ENCODE data around the gene PHLDB3.
"Not testable (repeated sequence)": the region's sequence is repeated elsewhere in the genome, so short reads cannot be mapped to it uniquely, and the experiment has no call there.

PHLDB3 gene

GRCh38 chr19:43437712-43438111, 66.8 kb downstream of the PHLDB3 start:
- WGBS: 95% methylated on average over 6 of the region's 6 CpGs
- Histone ChIP-seq H3K4me1 (ENCODE audit: control insufficient read depth, insufficient read depth, low read depth, low read length) (no peaks in the 10 kb centered on the region), H4K91ac (ENCODE audit: low read length) (no peak overlapping the region), H3K4me2 (ENCODE audit: low read length, poor library complexity, severe bottlenecking) (no peak overlapping the region), H3K27me3 (ENCODE audit: control insufficient read depth in 1 of 2, insufficient read depth in 1 of 2, low read length in 2 of 2) (peaks cover 0 to 13% of the 10 kb centered on the region in 2 experiments), H3K23ac (ENCODE audit: low read length in 2 of 2) (no peak overlapping the region), H2BK15ac (ENCODE audit: low read depth, poor library complexity, severe bottlenecking) (no peak overlapping the region), H2AK5ac (ENCODE audit: low read length, severe bottlenecking) (no peak overlapping the region), H2BK5ac (ENCODE audit: low read depth, low read length, poor library complexity, severe bottlenecking) (no peak overlapping the region), H3K14ac (ENCODE audit: low read length in 2 of 2) (no peak overlapping the region), H2BK120ac (ENCODE audit: low read depth, low read length) (no peak overlapping the region), H3K4me3 (ENCODE audit: insufficient read depth in 1 of 2, low read depth in 1 of 2, low read length in 2 of 2) (no peak overlapping the region), H2BK12ac (ENCODE audit: low read length in 2 of 2) (no peak overlapping the region), H3K79me1 (replicated peaks; ENCODE audit: low read length, poor library complexity, severe bottlenecking) (no peaks in the 10 kb centered on the region), H3K27ac (ENCODE audit: low read length, poor library complexity, severe bottlenecking) (no peak overlapping the region), H3K9ac (ENCODE audit: low read length) (no peak overlapping the region), H3K18ac (ENCODE audit: low read depth in 1 of 2, low read length in 2 of 2) (no peak overlapping the region), H3K9me3 (ENCODE audit: control insufficient read depth, low read length) (peaks cover 5% of the 10 kb centered on the region), H4K8ac (ENCODE audit: low read length) (no peak overlapping the region), H3K4ac (ENCODE audit: low read depth in 1 of 2, low read length in 2 of 2) (no peak overlapping the region), H3K36me3 (ENCODE audit: control insufficient read depth in 1 of 2, insufficient read depth in 2 of 2, low read depth in 1 of 2, low read length in 2 of 2) (no peaks in the 10 kb centered on the region), H2AFZ (ENCODE audit: low read depth, low read length) (no peak overlapping the region)
- no peak for DNase-seq

- H3K27me3 ChIP-seq (ENCODE audit: control insufficient read depth in 1 of 2, insufficient read depth in 1 of 2, low read length in 2 of 2): peaks cover 0 to 13% of the 10 kb centered on the region in 2 experiments
- not testable (repeated sequence) for H4K8ac ChIP-seq (ENCODE audit: low read length); H3K14ac ChIP-seq (ENCODE audit: low read length in 2 of 2); H4K91ac ChIP-seq (ENCODE audit: low read length); H3K4me1 ChIP-seq (ENCODE audit: control insufficient read depth, insufficient read depth, low read depth, low read length); H3K27ac ChIP-seq (ENCODE audit: low read length, poor library complexity, severe bottlenecking); H2BK15ac ChIP-seq (ENCODE audit: low read depth, poor library complexity, severe bottlenecking); H3K4ac ChIP-seq (ENCODE audit: low read depth in 1 of 2, low read length in 2 of 2); H2AK5ac ChIP-seq (ENCODE audit: low read length, severe bottlenecking); H3K79me1 ChIP-seq (replicated peaks; ENCODE audit: low read length, poor library complexity, severe bottlenecking); H2BK120ac ChIP-seq (ENCODE audit: low read depth, low read length); H2BK12ac ChIP-seq (ENCODE audit: low read length in 2 of 2); DNase-seq; H3K4me2 ChIP-seq (ENCODE audit: low read length, poor library complexity, severe bottlenecking); H3K23ac ChIP-seq (ENCODE audit: low read length in 2 of 2); H3K9ac ChIP-seq (ENCODE audit: low read length); H3K36me3 ChIP-seq (ENCODE audit: control insufficient read depth in 1 of 2, insufficient read depth in 2 of 2, low read depth in 1 of 2, low read length in 2 of 2); H3K9me3 ChIP-seq (ENCODE audit: control insufficient read depth, low read length); H3K4me3 ChIP-seq (ENCODE audit: insufficient read depth in 1 of 2, low read depth in 1 of 2, low read length in 2 of 2); H3K18ac ChIP-seq (ENCODE audit: low read depth in 1 of 2, low read length in 2 of 2); H2BK5ac ChIP-seq (ENCODE audit: low read depth, low read length, poor library complexity, severe bottlenecking); H2AFZ ChIP-seq (ENCODE audit: low read depth, low read length)
- whole genome bisulfite sequencing: 80% methylated on average over 10 of the region's 11 CpGs
Observed at GRCh38 chr19:43437284-43437683, 67.3 kb downstream of the PHLDB3 start.

- no peak for DNase-seq
Observed at GRCh38 chr19:43435775-43436174, 68.8 kb downstream of the PHLDB3 start.

GRCh38 chr19:43433689-43434088, 70.9 kb downstream of the PHLDB3 start:
- Histone ChIP-seq H2BK12ac (ENCODE audit: low read length in 2 of 2) (no peak overlapping the region), H3K27me3 (ENCODE audit: control insufficient read depth in 1 of 2, insufficient read depth in 1 of 2, low read length in 2 of 2) (peaks cover 0 to 5% of the 10 kb centered on the region in 2 experiments), H3K4me3 (ENCODE audit: insufficient read depth in 1 of 2, low read depth in 1 of 2, low read length in 2 of 2) (no peak overlapping the region), H3K4me2 (ENCODE audit: low read length, poor library complexity, severe bottlenecking) (no peak overlapping the region), H2BK15ac (ENCODE audit: low read depth, poor library complexity, severe bottlenecking) (no peak overlapping the region), H2AFZ (ENCODE audit: low read depth, low read length) (no peak overlapping the region), H4K91ac (ENCODE audit: low read length) (no peak overlapping the region), H2BK120ac (ENCODE audit: low read depth, low read length) (no peak overlapping the region), H2BK5ac (ENCODE audit: low read depth, low read length, poor library complexity, severe bottlenecking) (no peak overlapping the region), H3K27ac (ENCODE audit: low read length, poor library complexity, severe bottlenecking) (no peak overlapping the region), H3K9ac (ENCODE audit: low read length) (no peak overlapping the region), H3K9me3 (ENCODE audit: control insufficient read depth, low read length) (no peaks in the 10 kb centered on the region), H3K79me1 (replicated peaks; ENCODE audit: low read length, poor library complexity, severe bottlenecking) (no peaks in the 10 kb centered on the region), H3K36me3 (ENCODE audit: control insufficient read depth in 1 of 2, insufficient read depth in 2 of 2, low read depth in 1 of 2, low read length in 2 of 2) (no peaks in the 10 kb centered on the region), H3K14ac (ENCODE audit: low read length in 2 of 2) (no peak overlapping the region), H3K4ac (ENCODE audit: low read depth in 1 of 2, low read length in 2 of 2) (no peak overlapping the region), H3K18ac (ENCODE audit: low read depth in 1 of 2, low read length in 2 of 2) (no peak overlapping the region), H3K4me1 (ENCODE audit: control insufficient read depth, insufficient read depth, low read depth, low read length) (no peaks in the 10 kb centered on the region), H2AK5ac (ENCODE audit: low read length, severe bottlenecking) (no peak overlapping the region), H3K23ac (ENCODE audit: low read length in 2 of 2) (no peak overlapping the region), H4K8ac (ENCODE audit: low read length) (no peak overlapping the region)
- no peak for DNase-seq
- 81% methylated on average over 5 of the region's 6 CpGs for WGBS

More at GRCh38 chr19:43435775-43436174, 68.8 kb downstream of the PHLDB3 start:
- Histone ChIP-seq H3K27me3 (ENCODE audit: control insufficient read depth in 1 of 2, insufficient read depth in 1 of 2, low read length in 2 of 2) (peaks cover 0 to 13% of the 10 kb centered on the region in 2 experiments), H3K36me3 (ENCODE audit: control insufficient read depth in 1 of 2, insufficient read depth in 2 of 2, low read depth in 1 of 2, low read length in 2 of 2) (no peaks in the 10 kb centered on the region), H2BK120ac (ENCODE audit: low read depth, low read length) (no peak overlapping the region), H2AK5ac (ENCODE audit: low read length, severe bottlenecking) (no peak overlapping the region), H4K8ac (ENCODE audit: low read length) (no peak overlapping the region), H4K91ac (ENCODE audit: low read length) (no peak overlapping the region), H3K18ac (ENCODE audit: low read depth in 1 of 2, low read length in 2 of 2) (no peak overlapping the region), H3K27ac (ENCODE audit: low read length, poor library complexity, severe bottlenecking) (no peak overlapping the region), H2BK15ac (ENCODE audit: low read depth, poor library complexity, severe bottlenecking) (no peak overlapping the region), H3K4me2 (ENCODE audit: low read length, poor library complexity, severe bottlenecking) (no peak overlapping the region), H3K9ac (ENCODE audit: low read length) (no peak overlapping the region), H3K79me1 (replicated peaks; ENCODE audit: low read length, poor library complexity, severe bottlenecking) (no peaks in the 10 kb centered on the region), H3K4me3 (ENCODE audit: insufficient read depth in 1 of 2, low read depth in 1 of 2, low read length in 2 of 2) (no peak overlapping the region), H2BK12ac (ENCODE audit: low read length in 2 of 2) (no peak overlapping the region), H3K4me1 (ENCODE audit: control insufficient read depth, insufficient read depth, low read depth, low read length) (no peaks in the 10 kb centered on the region), H3K23ac (ENCODE audit: low read length in 2 of 2) (no peak overlapping the region), H2AFZ (ENCODE audit: low read depth, low read length) (no peak overlapping the region), H3K4ac (ENCODE audit: low read depth in 1 of 2, low read length in 2 of 2) (no peak overlapping the region), H2BK5ac (ENCODE audit: low read depth, low read length, poor library complexity, severe bottlenecking) (no peak overlapping the region), H3K9me3 (ENCODE audit: control insufficient read depth, low read length) (peaks cover 5% of the 10 kb centered on the region), H3K14ac (ENCODE audit: low read length in 2 of 2) (no peak overlapping the region)
- WGBS: 76% methylated on average over 3 of the region's 3 CpGs
